ENCODE measurements around the gene LDLRAD3. TPM values are rescaled to one million over a fixed set of nuclear protein-coding genes. Genes with fewer than 3 reads are reported as not detected.

The LDLRAD3 gene
- total RNA-seq, 1 donor from 2014 or later = 19.6 TPM

DNA sequence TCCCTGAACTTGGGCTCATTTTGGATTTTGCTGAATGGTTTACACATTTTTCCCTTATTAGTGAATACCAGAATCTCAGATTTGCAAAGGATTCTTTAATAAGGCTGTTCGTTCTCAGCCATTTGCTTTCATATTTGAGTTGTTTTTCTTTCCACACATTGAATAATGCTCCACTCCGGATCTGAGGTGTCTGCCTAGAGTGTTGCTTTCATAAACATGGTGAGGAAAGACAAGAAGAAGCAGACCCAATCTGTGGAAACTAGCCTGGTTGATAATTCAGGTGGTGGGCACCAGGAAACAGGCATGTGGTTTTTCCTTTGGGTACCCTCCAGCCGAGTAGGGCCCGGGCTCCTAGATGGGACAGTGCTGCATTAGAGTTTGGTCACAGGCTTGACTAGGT lies 35.0 kb downstream of the LDLRAD3 start:
- no peak for DNase-seq (ENCODE audit: low spot score, unreplicated experiment)
- peaks cover 6% of the 10 kb centered on the region for H3K36me3 Mint-ChIP-seq (ENCODE audit: insufficient read depth)
- H3K27me3 Mint-ChIP-seq = no peaks in the 10 kb centered on the region
- TF ChIP-seq, protein P1, sequence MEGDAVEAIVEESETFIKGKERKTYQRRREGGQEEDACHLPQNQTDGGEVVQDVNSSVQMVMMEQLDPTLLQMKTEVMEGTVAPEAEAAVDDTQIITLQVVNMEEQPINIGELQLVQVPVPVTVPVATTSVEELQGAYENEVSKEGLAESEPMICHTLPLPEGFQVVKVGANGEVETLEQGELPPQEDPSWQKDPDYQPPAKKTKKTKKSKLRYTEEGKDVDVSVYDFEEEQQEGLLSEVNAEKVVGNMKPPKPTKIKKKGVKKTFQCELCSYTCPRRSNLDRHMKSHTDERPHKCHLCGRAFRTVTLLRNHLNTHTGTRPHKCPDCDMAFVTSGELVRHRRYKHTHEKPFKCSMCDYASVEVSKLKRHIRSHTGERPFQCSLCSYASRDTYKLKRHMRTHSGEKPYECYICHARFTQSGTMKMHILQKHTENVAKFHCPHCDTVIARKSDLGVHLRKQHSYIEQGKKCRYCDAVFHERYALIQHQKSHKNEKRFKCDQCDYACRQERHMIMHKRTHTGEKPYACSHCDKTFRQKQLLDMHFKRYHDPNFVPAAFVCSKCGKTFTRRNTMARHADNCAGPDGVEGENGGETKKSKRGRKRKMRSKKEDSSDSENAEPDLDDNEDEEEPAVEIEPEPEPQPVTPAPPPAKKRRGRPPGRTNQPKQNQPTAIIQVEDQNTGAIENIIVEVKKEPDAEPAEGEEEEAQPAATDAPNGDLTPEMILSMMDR (IDR thresholded peaks at IDR 0.05; ENCODE audit: unreplicated experiment) = no peak
- peaks cover 1% of the 10 kb centered on the region for H3K4me1 Mint-ChIP-seq (ENCODE audit: low read depth)
- H3K4me3 Mint-ChIP-seq (ENCODE audit: low read depth) = no peak overlapping the region
- H3K9me3 Mint-ChIP-seq (ENCODE audit: low read depth) = peaks cover 4% of the 10 kb centered on the region
- no peak overlapping the region for H3K27ac Mint-ChIP-seq

DNA sequence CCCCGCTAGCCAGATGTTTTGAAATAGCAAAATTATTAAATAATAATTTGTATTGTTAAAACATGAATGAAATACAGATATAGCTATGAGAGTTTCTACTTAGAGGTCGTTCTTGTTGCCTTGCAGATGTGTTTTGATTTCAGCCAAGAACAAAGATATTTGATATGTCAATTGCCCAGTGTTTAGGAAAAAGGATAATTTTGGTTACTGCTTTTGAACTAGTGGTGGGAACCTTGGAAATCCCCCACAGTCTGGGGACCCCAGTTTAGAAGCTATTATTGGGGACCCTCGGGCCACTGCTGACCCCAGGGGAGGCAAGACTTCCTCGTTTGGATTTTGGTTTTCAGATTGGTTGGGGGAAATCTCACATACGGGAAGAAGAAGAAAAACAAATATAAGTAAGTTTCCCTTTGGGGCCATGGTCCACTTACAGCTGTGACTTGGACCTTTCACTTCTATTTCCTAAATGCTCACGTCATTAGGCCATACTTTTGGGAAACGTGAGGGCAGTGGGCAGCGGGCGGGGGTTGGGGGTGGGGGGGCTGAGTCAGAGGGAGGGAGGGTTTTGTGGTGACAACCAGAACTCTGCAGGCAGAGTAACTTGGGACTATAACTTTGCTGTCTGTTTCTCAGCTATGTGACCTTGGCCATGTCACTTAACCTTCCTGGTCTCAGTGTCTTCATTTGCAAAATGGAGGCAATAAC lies 37.0 kb downstream of the LDLRAD3 start:
- H3K9me3 Mint-ChIP-seq (ENCODE audit: low read depth) = peaks cover 8% of the 10 kb centered on the region
- H3K4me1 Mint-ChIP-seq (ENCODE audit: low read depth) = peaks cover 1% of the 10 kb centered on the region
- no peak overlapping the region for H3K4me3 Mint-ChIP-seq (ENCODE audit: low read depth)
- no peak overlapping the region for H3K27ac Mint-ChIP-seq
- no peak for DNase-seq (ENCODE audit: low spot score, unreplicated experiment)
- no peaks in the 10 kb centered on the region for H3K27me3 Mint-ChIP-seq
- TF ChIP-seq, protein P1 (IDR thresholded peaks at IDR 0.05; ENCODE audit: unreplicated experiment) = no peak
- peaks cover 5% of the 10 kb centered on the region for H3K36me3 Mint-ChIP-seq (ENCODE audit: insufficient read depth)

DNA sequence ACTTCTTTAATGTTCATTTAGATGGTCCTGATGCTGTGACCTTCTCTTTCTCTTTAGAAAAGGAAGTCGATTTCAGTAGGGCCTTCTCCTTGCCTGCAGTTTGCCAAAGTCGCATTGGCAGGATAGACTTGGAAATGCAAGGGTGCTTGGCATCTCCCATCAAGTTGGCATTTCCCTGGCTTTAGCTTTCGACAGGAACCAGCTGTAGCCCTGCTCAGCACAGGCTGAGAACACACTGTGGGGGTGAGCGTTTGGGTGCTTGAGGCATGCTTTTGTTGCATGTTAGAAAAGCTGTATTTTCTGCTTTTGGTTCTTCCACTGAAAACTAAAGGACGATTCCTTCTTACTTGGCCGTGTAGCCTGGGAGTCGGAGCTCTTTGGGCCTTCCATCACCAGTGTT lies 37.7 kb downstream of the LDLRAD3 start:
- Mint-ChIP-seq H3K27ac (no peak overlapping the region), H3K9me3 (ENCODE audit: low read depth) (peaks cover 10% of the 10 kb centered on the region), H3K4me3 (ENCODE audit: low read depth) (no peak overlapping the region), H3K4me1 (ENCODE audit: low read depth) (peaks cover 1% of the 10 kb centered on the region), H3K27me3 (no peaks in the 10 kb centered on the region), H3K36me3 (ENCODE audit: insufficient read depth) (peaks cover 3% of the 10 kb centered on the region)
- TF ChIP-seq, protein P1 (IDR thresholded peaks at IDR 0.05; ENCODE audit: unreplicated experiment) = no peak
- no peak for DNase-seq (ENCODE audit: low spot score, unreplicated experiment)

DNA sequence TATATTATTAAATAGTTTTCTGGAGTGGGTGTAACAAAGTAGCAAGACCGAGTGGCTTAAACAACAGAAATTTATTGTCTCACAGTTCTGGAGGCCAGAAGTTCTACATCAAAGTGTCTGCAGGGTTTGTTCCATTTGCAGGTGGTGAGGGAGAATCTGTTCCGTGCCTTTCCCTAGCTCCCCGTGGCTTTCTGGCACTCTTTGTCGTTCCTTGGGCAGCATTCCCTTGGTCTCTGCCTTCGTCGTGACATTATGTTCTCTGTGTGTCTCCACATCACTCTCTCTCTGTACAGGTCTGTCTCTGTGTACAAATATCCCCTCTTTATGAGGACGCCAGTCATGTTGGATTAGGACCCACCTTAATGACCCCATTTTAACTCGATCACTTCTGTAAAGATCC lies 38.2 kb downstream of the LDLRAD3 start:
- Mint-ChIP-seq H3K9me3 (ENCODE audit: low read depth) (peaks cover 10% of the 10 kb centered on the region), H3K36me3 (ENCODE audit: insufficient read depth) (peaks cover 3% of the 10 kb centered on the region), H3K27ac (no peak overlapping the region), H3K4me3 (ENCODE audit: low read depth) (no peak overlapping the region), H3K4me1 (ENCODE audit: low read depth) (peaks cover 1% of the 10 kb centered on the region), H3K27me3 (no peaks in the 10 kb centered on the region)
- no peak for DNase-seq (ENCODE audit: low spot score, unreplicated experiment)
- TF ChIP-seq, protein P1 (IDR thresholded peaks at IDR 0.05; ENCODE audit: unreplicated experiment) = no peak

DNA sequence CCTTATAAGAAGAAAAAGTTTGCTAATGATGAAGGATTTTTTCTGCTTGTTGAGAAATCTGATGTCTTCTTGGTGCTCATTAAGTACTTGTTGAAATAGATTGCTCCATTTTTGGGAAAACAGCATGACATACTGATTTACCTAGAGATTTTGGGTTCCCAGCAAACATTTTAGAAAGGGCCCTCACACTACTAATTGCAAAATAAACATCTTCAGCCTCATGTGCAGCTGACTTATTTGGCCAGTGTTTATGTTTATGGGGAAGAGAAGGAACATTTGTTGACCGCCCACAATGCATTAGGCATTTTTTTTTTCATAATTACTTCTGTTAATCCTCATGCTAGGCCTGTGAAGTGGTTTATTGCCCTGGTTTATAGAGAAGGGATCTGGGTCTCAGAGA lies 40.1 kb downstream of the LDLRAD3 start:
- H3K27me3 Mint-ChIP-seq = no peaks in the 10 kb centered on the region
- no peaks in the 10 kb centered on the region for H3K4me1 Mint-ChIP-seq (ENCODE audit: low read depth)
- H3K4me3 Mint-ChIP-seq (ENCODE audit: low read depth) = no peak overlapping the region
- TF ChIP-seq, protein P1 (IDR thresholded peaks at IDR 0.05; ENCODE audit: unreplicated experiment) = no peak
- no peak for DNase-seq (ENCODE audit: low spot score, unreplicated experiment)
- peaks cover 3% of the 10 kb centered on the region for H3K36me3 Mint-ChIP-seq (ENCODE audit: insufficient read depth)
- peaks cover 12% of the 10 kb centered on the region for H3K9me3 Mint-ChIP-seq (ENCODE audit: low read depth)
- no peak overlapping the region for H3K27ac Mint-ChIP-seq

Measured in progenitor cell of endocrine pancreas (in vitro differentiated cells).